HG03575 (cell line): ENCODE results near the gene NR1I3.

ENCODE experiments used
- ATAC-seq: cut with Tn5 transposase; IDR thresholded peaks from one replicate; pipeline ENCODE4 v1.9.1; 2021; ENCODE audit not compliant: unreplicated experiment, insufficient number of reproducible peaks, low FRiP score; ENCODE audit errors: extremely low read depth

The NR1I3 gene

GRCh38 chr1:161180639-161181038 is 57.4 kb downstream of the NR1I3 start:
- ATAC-seq, result no peak

- ATAC-seq, result no peak
Observed at GRCh38 chr1:161179698-161180097, 58.3 kb downstream of the NR1I3 start.
